22Rv1 (cell line): ENCODE measurements around the gene EDEM1.

Experiments used
- H3K27ac ChIP-seq: fragments of 450-650 bp; 2 replicates; pipeline ENCODE4 v1.5.1; 2017
- ZFX ChIP-seq: fragments of 450-650 bp; IDR thresholded peaks from 2 replicates; pipeline ENCODE4 v1.6.1; 2017; ENCODE audit warnings: antibody characterized with exemption, borderline replicate concordance
- TF ChIP-seq, protein P1 (sequence below): fragments of 450-650 bp; IDR thresholded peaks from 2 replicates; pipeline ENCODE4 v1.5.1; 2017; ENCODE audit warnings: mild to moderate bottlenecking

Gene EDEM1

DNA sequence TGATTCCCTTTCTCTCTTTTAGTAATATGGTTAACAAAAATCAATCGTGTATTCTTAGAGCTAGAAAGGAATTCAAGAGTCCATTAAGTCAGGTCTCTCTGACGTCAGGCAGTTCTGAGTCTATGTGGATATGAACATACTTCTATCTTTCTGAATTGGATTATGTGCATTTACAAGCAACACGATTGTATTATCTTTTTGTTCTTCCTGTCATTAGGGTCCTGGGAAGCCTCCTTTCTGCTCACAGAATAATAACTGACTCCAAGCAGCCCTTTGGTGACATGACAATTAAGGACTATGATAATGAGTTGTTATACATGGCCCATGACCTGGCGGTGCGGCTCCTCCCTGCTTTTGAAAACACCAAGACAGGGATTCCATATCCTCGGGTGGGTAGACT is 14.0 kb downstream of the EDEM1 start:
- TF ChIP-seq, protein P1, sequence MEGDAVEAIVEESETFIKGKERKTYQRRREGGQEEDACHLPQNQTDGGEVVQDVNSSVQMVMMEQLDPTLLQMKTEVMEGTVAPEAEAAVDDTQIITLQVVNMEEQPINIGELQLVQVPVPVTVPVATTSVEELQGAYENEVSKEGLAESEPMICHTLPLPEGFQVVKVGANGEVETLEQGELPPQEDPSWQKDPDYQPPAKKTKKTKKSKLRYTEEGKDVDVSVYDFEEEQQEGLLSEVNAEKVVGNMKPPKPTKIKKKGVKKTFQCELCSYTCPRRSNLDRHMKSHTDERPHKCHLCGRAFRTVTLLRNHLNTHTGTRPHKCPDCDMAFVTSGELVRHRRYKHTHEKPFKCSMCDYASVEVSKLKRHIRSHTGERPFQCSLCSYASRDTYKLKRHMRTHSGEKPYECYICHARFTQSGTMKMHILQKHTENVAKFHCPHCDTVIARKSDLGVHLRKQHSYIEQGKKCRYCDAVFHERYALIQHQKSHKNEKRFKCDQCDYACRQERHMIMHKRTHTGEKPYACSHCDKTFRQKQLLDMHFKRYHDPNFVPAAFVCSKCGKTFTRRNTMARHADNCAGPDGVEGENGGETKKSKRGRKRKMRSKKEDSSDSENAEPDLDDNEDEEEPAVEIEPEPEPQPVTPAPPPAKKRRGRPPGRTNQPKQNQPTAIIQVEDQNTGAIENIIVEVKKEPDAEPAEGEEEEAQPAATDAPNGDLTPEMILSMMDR: no peak
- no peak for TF ChIP-seq ZFX
- no peak overlapping the region for H3K27ac ChIP-seq

DNA sequence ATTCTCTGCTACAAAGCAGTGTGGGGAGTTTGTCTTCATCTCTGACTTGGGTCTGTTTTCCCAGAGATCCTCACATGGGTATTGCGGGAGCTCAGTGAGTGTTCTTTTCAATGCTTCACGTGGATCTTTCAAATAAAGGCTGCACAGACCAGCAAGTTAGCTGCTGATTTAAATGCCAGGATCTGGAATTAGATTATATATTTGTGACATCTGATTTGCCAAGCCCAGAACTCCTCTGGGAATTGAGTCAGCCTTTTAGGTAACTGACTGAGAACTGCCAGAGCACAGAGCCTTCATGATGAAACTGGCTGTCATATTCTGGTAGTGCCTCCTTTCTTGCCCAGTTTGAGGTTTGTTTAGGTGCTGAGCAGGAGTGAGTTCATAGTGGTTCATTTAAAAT is 14.7 kb downstream of the EDEM1 start:
- TF ChIP-seq, protein P1: no peak
- no peak for TF ChIP-seq ZFX
- H3K27ac ChIP-seq: no peak overlapping the region

DNA sequence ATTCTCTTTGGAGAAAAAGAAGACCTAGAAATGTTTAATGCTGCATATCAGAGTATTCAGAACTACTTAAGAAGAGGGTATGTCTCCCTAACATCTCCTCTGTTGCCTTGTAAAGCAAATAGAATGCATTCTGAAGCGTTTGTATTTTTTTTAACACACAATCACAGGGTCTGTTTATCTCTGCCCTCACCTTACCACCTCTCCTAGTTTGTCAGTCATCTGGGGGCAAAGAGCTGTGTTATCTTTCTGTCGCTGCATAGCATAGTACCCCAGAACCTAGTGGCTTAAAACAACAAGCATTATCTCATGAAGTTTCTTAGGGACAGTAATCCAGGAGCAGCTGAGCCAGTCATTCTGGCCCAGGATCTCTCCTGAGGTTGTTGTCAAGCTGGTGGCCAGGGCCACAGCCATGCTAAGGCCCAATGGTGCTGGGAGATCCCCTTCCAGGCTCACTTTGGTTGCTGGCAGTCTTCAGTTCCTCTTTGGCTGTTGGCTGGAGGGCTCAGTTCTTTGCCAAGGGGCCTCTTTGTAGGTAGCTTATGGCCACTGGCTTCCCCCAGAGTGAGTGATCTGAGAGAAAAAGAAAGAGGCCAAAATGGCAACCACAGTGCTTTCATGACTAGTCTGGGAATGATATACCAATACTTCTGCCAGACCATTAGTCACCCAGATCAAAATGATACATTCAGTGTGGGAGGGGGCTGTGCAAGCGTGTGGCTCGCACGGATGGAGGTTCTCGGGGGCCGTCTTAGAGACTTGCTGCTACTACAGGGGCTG is 17.8 kb downstream of the EDEM1 start:
- no peak for TF ChIP-seq ZFX
- TF ChIP-seq, protein P1: no peak
- H3K27ac ChIP-seq: no peak overlapping the region

DNA sequence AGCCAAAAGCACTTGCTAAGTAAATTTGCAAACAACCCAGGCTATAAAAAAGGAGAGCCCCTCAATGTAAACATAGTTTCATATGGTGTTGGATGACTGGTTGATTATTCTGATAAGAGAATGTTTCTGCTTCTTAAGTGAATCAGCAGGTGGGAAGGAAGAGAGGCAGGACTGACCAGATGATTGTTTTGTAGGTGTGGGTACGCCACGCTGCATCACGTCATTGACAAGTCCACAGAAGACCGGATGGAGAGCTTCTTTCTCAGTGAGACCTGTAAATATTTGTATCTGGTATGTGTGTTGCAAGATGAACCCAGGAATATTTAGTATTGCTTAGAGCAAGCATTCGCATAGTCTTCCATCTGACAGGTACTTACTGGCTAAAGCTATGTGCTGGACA is 23.4 kb downstream of the EDEM1 start:
- TF ChIP-seq ZFX: no peak
- TF ChIP-seq, protein P1: no peak
- no peak overlapping the region for H3K27ac ChIP-seq

DNA sequence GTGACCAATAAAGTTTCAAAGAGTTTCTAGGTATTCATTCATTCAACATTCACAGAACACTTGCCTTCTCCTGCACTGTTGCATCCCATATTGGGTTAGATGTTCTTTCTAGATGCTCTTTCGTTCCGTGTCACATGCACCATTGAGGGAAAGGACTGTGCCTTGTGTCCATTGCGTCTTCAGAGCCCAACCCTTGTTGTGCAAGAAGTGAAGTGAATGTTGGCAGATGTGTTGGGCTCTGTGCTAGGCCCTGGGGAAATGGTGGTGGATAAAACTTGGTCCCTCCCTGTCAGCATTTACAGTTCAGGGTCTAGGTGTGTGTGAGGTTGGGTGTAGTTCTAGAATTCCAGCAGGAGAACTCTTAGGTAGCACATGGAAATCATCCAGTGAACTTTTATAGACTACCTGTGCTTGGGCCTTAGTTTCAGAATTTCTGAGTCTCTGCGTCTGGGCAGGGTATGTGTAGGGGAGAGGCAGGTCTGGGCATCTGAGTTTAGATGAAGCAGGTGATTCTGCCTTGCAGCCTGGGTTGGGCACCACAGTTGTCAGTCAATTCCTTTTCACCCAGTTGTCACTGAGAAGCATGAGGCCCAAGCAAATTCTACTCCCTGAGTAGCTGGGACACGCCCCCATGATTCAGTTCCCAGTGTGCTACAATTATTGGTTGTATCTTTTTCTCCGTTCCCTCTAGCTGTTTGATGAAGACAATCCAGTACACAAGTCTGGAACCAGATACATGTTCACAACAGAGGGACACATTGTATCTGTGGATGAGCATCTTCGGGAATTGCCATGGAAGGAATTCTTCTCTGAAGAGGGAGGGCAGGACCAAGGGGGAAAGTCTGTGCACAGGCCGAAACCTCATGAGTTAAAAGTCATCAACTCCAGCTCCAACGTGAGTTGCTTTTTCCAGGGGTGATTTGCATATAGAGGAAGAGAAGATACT is 25.4 kb downstream of the EDEM1 start:
- TF ChIP-seq ZFX: no peak
- TF ChIP-seq, protein P1: no peak
- no peak overlapping the region for H3K27ac ChIP-seq

DNA sequence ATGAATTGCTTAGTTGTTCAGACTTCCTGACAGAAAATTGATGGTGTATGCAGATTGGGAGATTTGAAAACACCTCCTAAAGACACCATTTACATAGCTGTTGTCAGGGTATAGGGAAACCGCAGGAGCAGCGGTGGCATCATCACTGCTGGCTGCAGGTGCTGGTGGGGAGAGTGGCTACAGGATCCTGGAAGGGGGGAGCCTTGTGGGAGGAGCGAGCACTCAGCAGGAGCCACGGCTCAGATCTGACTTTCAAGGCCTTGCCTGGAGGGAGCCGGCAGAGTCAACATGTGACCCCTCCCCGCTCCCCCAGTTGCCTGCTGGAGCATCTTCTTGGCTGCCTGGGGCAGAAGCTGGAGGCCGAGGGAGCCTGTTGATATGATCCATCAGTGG is 26.1 kb downstream of the EDEM1 start:
- H3K27ac ChIP-seq: no peak overlapping the region
- TF ChIP-seq, protein P1: no peak
- no peak for TF ChIP-seq ZFX

DNA sequence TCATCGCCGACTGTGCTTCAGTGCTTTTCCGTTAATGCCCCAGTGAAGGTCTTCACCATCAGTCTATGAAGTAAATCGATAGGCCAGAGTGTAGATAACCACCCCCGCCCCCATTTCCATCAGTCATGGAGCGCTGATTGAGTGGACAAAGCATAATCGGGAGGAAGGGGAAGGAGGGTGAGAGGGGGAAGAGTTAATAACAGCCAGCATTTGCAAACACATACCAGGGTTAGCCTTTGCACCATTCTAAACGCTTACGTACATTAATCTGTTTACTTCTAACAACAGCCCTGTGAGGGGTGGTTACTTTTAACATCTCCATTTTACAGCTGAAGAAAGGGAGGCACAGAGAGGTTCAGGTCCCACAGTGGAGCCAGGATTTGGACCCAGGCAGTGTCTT is 26.8 kb downstream of the EDEM1 start:
- H3K27ac ChIP-seq: no peak overlapping the region
- TF ChIP-seq, protein P1: no peak
- TF ChIP-seq ZFX: no peak
